PC-9 (cell line): ENCODE data around the gene TLE5. TPM values are rescaled to one million over a fixed set of nuclear protein-coding genes. Genes with fewer than 3 reads are reported as not detected.

Experiments used
- BruUV-seq: library from RNA; stranded (reverse); fragments of 400-500 nt; replicated peaks from 2 replicates; lab custom pipeline; 2021; lab: Mats Ljungman, UMichigan
- CTCF ChIA-PET: fragments of 300-600 bp; sonication (Branson Sonifier 250); formaldehyde crosslinking; loops from one replicate; lab custom pipeline; 2022; ENCODE audit warnings: antibody characterized with exemption; lab: Charles Lee
- POLR2A ChIA-PET: fragments of 300-600 bp; sonication (Branson Sonifier 250); formaldehyde crosslinking; loops from one replicate; lab custom pipeline; 2022; ENCODE audit warnings: antibody characterized with exemption; ENCODE audit not compliant: unreplicated experiment; lab: Charles Lee
- DNase-seq, 2 experiments: peaks; one replicate each; pipeline versions ENCODE4 v3.0.0 to v3.0.0-alpha.2; 2015 to 2022; ENCODE audit warnings: mixed read lengths in 1 of 2
- H2AFZ ChIP-seq: fragments of 200-600 bp; sonication (generic); 2 replicates; pipeline ENCODE4 v1.8.1; 2017; ENCODE audit warnings: antibody characterized with exemption
- H3F3A ChIP-seq: fragments of 200-600 bp; sonication (generic); 2 replicates; pipeline ENCODE4 v1.8.1; 2017; ENCODE audit warnings: antibody characterized with exemption, mild to moderate bottlenecking, low read depth; ENCODE audit not compliant: insufficient read depth
- H3K27ac ChIP-seq: fragments of 200-600 bp; sonication (generic); 2 replicates; pipeline ENCODE4 v1.6.1; 2016; ENCODE audit warnings: mixed run types
- H3K27me3 ChIP-seq: fragments of 200-600 bp; sonication (generic); 2 replicates; pipeline ENCODE4 v1.6.1; 2016; ENCODE audit warnings: low read depth, mixed run types; ENCODE audit not compliant: insufficient read depth
- H3K36me3 ChIP-seq: fragments of 200-600 bp; sonication (generic); 2 replicates; pipeline ENCODE4 v1.6.1; 2016; ENCODE audit warnings: low read depth, mixed run types
- H3K4me1 ChIP-seq: fragments of 200-600 bp; sonication (generic); replicated peaks from 2 replicates; pipeline ENCODE4 v1.6.1; 2016; ENCODE audit warnings: mixed run types; ENCODE audit not compliant: insufficient read depth
- H3K4me2 ChIP-seq: fragments of 200-600 bp; sonication (generic); 2 replicates; pipeline ENCODE4 v1.6.1; 2017; ENCODE audit warnings: mixed run types
- H3K4me3 ChIP-seq: fragments of 200-600 bp; sonication (generic); 2 replicates; pipeline ENCODE4 v1.6.1; 2016; ENCODE audit warnings: mixed run types
- H3K79me2 ChIP-seq: fragments of 200-600 bp; sonication (generic); 2 replicates; pipeline ENCODE4 v1.6.1; 2017; ENCODE audit warnings: low read depth, mixed run types
- H3K9me2 ChIP-seq: fragments of 200-600 bp; sonication (generic); 2 replicates; pipeline ENCODE4 v1.8.1; 2017; ENCODE audit warnings: mild to moderate bottlenecking; ENCODE audit not compliant: insufficient read depth
- H3K9me3 ChIP-seq: fragments of 200-600 bp; sonication (generic); 2 replicates; pipeline ENCODE4 v1.8.1; 2016; ENCODE audit warnings: low read depth; ENCODE audit not compliant: insufficient read depth
- H4K20me1 ChIP-seq: fragments of 200-600 bp; sonication (generic); 2 replicates; pipeline ENCODE4 v1.8.1; 2017; ENCODE audit not compliant: insufficient read depth
- EZH2 ChIP-seq: fragments of 200-600 bp; sonication (generic); IDR thresholded peaks from 2 replicates; pipeline ENCODE4 v1.8.0; 2017; ENCODE audit warnings: antibody characterized with exemption, low read depth
- intact Hi-C: fragments of 100-400 bp; cut with micrococcal nuclease; formaldehyde crosslinking; loops from one replicate; pipeline ENCODE4 v1.10.0; 2022; ENCODE audit not compliant: unreplicated experiment
- total RNA-seq: library from RNA; stranded (reverse); gene quantifications from 2 replicates; pipeline ENCODE4 v1.2.3, GENCODE V29; 2021
- TF ChIP-seq, protein P1 (sequence below): fragments of 200-600 bp; sonication (generic); conservative IDR thresholded peaks from 2 replicates; pipeline ENCODE4 v1.6.1; 2017; ENCODE audit warnings: mixed run types, antibody characterized with exemption, mild to moderate bottlenecking, moderate library complexity

Gene TLE5
- total RNA-seq, 1 experiment from 2014 or later = 217 TPM

DNA sequence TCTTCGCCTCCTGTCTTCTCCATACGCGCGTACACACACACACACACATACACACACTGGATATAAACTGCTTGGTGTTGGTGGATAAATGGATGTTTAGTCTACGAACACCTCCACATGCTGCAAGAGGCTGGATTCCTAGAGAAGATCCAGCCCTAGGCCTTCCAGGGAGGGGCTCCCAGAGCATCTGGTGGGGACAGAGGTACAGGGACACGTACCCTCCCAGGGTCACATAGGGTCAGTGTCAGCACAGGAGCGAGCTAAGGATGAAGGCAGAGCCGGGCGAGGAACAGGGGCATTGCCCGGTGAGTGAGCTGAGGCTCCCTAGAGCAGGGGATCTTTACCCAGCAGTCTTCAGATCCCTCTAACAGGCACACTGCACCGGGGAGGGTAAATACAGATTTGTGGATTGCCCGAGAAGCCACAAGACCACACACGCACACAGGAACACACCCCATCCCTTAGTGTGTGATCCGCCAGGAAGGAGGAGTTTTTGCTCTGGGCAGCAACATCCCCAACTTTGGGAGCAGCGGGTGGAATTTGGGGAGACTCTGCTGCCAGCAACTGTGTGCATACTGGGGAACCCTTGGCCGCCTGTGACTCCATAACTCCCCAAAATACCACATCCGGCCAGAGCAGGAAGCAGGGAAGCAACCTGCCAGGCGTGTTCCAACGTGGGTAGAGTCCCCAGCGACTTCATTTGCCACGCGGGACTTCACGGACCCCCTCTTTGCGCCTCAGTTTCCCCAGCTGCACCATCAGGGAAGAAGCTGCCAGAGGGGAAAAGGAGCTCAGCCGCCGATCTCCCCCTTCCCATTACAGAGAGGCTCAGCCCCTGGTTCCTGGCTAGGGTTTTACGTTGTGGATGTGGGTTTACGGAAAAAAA lies 27.4 kb downstream of the TLE5 start:
- peak in 1 of 2 experiments; percentile 24 for DNase-seq
- Histone ChIP-seq H3K4me1 (peaks cover 8% of the 10 kb centered on the region; the same call in 1 of the 2 replicates), H3K27ac (peak overlapping the region; percentile 52; the same call in 1 of the 2 replicates), H2AFZ (peak overlapping the region; percentile 80), H3K4me3 (peak overlapping the region; percentile 72), H3K27me3 (no peaks in the 10 kb centered on the region), H3K4me2 (peak overlapping the region; percentile 86), H3K36me3 (no peaks in the 10 kb centered on the region), H3K9me3 (no peaks in the 10 kb centered on the region), H3K9me2 (no peaks in the 10 kb centered on the region), H3K79me2 (no peaks in the 10 kb centered on the region), H4K20me1 (no peaks in the 10 kb centered on the region), H3F3A (peaks cover 15% of the 10 kb centered on the region)
- ChIA-PET CTCF (interaction anchor here (0.7 kb wide), 1 partner anchor 608 kb away, joined by 3 read pairs; the partner anchor contains the start of gene TIMM13), POLR2A (interaction anchor here (0.5 to 0.7 kb wide), 2 partner anchors 107 to 340 kb away, joined by 5 to 12 read pairs; no protein-coding TSS in a partner anchor)
- TF ChIP-seq EZH2 = no peak
- BruUV-seq = TSS peak; percentile 100
- intact Hi-C loops = loop anchor here (5.0 kb wide), 2 partner anchors 58 to 83 kb away; partner anchors contain the start of gene TLE6

DNA sequence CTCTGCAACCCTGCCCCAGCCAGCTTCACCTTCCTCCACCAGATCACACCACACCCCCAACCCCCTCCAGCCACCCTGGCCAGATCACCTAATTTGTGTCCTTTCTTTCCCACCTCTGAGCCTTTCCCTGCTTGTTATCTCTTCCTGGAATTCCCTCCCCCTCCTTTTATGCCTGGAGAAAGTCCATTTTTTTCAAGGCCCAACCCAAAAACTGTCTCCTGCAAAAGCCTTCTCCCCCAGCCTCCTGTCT lies 28.0 kb downstream of the TLE5 start:
- Histone ChIP-seq H3K27ac (no peak overlapping the region), H3F3A (peaks cover 15% of the 10 kb centered on the region), H3K9me2 (no peaks in the 10 kb centered on the region), H4K20me1 (no peaks in the 10 kb centered on the region), H3K36me3 (no peaks in the 10 kb centered on the region), H3K4me1 (peaks cover 8% of the 10 kb centered on the region; the same call in 1 of the 2 replicates), H3K4me3 (no peak overlapping the region), H3K4me2 (peak overlapping the region; percentile 86), H3K9me3 (no peaks in the 10 kb centered on the region), H3K27me3 (no peaks in the 10 kb centered on the region), H3K79me2 (no peaks in the 10 kb centered on the region), H2AFZ (no peak overlapping the region)
- ChIA-PET POLR2A (no interaction called here), CTCF (no interaction called here)
- no TSS peak for BruUV-seq
- TF ChIP-seq, protein P1, sequence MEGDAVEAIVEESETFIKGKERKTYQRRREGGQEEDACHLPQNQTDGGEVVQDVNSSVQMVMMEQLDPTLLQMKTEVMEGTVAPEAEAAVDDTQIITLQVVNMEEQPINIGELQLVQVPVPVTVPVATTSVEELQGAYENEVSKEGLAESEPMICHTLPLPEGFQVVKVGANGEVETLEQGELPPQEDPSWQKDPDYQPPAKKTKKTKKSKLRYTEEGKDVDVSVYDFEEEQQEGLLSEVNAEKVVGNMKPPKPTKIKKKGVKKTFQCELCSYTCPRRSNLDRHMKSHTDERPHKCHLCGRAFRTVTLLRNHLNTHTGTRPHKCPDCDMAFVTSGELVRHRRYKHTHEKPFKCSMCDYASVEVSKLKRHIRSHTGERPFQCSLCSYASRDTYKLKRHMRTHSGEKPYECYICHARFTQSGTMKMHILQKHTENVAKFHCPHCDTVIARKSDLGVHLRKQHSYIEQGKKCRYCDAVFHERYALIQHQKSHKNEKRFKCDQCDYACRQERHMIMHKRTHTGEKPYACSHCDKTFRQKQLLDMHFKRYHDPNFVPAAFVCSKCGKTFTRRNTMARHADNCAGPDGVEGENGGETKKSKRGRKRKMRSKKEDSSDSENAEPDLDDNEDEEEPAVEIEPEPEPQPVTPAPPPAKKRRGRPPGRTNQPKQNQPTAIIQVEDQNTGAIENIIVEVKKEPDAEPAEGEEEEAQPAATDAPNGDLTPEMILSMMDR = no peak
- no peak for TF ChIP-seq EZH2
- no peak for DNase-seq
- intact Hi-C loops = no loop called here

DNA sequence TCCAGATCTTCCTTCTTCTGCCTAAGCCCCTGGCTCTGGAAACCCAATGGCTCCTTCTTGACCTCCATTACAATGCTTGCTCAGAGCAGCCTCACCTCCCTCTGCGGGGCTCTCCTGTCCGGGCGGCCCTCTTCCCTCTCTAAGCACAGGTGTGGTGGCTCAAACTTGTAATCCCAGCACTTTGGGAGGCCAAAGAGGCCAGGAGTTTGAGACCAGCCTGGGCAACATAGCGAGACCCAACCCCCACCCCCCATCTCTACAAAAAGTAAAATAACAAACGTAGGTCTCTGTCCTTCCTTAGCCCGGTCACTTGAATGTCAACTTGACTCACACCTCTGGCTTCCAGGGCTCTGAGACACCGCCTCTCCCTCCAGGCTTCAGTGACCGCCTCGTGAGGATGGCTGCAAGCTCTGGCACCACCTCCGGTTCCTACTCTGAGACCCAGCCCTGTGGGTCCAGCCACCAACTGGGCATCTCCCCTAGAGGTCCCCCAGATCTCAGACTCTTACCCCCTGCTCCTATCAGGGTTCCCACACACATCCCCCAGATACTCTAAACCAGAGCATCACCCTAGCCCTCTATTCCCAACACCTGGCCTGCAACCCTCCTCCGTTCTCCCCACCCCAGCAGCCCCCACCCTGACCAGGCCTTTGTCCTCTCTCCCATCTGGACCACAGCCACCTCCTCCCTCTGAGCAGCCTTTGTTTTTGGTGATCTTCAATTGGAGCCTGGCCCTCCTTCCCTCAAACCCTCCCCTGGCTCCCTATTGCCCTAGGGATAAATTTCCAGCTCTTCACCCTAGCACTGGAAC lies 28.5 kb downstream of the TLE5 start:
- intact Hi-C loops = no loop called here
- DNase-seq = no peak
- H3K79me2 ChIP-seq = no peaks in the 10 kb centered on the region
- H3K4me2 ChIP-seq = peak overlapping the region; percentile 86; the same call in 1 of the 2 replicates
- BruUV-seq = no TSS peak
- ChIA-PET CTCF (no interaction called here), POLR2A (no interaction called here)
- no peak overlapping the region for H2AFZ ChIP-seq
- H3K27me3 ChIP-seq = no peaks in the 10 kb centered on the region
- H3K27ac ChIP-seq = no peak overlapping the region
- peaks cover 8% of the 10 kb centered on the region; the same call in 1 of the 2 replicates for H3K4me1 ChIP-seq
- TF ChIP-seq EZH2 = no peak
- TF ChIP-seq, protein P1 = no peak
- no peaks in the 10 kb centered on the region for H3K36me3 ChIP-seq
- no peaks in the 10 kb centered on the region for H3K9me3 ChIP-seq
- no peaks in the 10 kb centered on the region for H4K20me1 ChIP-seq
- peaks cover 15% of the 10 kb centered on the region for H3F3A ChIP-seq
- no peak overlapping the region for H3K4me3 ChIP-seq
- no peaks in the 10 kb centered on the region for H3K9me2 ChIP-seq
